GM06990 (cell line): ENCODE results near the gene WNT11.

Experiments
- DNase-seq: peaks from one replicate; pipeline ENCODE4 v3.0.0-alpha.2; 2011; ENCODE audit not compliant: insufficient read length; ENCODE audit errors: extremely low read depth
- H3K27me3 ChIP-seq: replicated peaks from 2 replicates; pipeline ENCODE4 v1.6.0; 2011; ENCODE audit warnings: low read length; ENCODE audit not compliant: control insufficient read depth, insufficient read depth
- H3K36me3 ChIP-seq: 2 replicates; pipeline ENCODE4 v1.5.1; 2011; ENCODE audit warnings: low read length; ENCODE audit not compliant: control insufficient read depth, insufficient read depth
- H3K4me3 ChIP-seq: replicated peaks from 2 replicates; pipeline ENCODE4 v1.5.1; 2011; ENCODE audit warnings: low read depth, mild to moderate bottlenecking, control low read depth, low read length
- TF ChIP-seq, protein P1 (sequence below): IDR thresholded peaks from 2 replicates; pipeline ENCODE4 v1.5.1; 2011; ENCODE audit warnings: low read length, control low read depth, mild to moderate bottlenecking, inconsistent platforms; ENCODE audit not compliant: insufficient read depth, poor library complexity, severe bottlenecking

Gene WNT11

DNA sequence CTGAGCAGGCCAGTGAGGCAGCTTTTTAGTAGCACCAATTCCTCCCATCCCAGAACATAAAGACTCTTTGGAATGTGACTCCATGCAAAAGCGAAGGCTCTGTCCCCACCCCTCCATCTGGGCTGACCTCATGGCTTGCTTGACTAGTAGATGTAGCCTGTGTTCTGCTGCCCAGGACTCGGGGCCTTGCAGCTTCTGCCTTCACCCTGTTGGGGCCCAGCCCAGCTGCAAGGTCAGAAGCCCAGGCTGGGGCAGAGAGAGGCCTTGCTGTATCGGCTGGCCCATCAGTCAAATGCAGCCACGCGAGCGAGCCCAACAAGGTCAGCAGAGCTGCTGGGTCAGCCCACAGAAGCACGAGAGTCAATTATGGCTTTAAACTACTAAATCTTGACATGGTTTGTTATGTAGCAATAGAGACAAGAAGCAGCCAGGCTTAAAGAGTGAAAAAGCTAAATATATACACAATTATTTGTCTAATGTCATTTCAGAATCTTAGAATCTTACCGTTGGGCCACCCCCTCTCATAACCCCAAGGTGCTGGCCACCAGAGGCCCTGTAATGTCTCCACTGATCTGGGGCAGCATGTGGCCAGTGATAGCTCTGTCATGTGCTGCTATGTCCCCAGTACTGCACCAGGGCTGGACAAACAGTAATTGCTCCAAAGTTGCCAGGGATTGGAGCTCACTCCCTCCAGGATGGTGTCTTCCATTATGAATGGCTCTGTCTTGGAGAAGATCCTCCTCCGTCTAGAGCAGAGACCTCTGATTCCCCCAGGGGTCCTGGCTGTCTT, 10.4 kb upstream of the WNT11 start:
- Histone ChIP-seq H3K27me3 (peaks cover 5% of the 10 kb centered on the region), H3K36me3 (no peaks in the 10 kb centered on the region), H3K4me3 (no peak overlapping the region)
- DNase-seq = no peak
- TF ChIP-seq, protein P1, sequence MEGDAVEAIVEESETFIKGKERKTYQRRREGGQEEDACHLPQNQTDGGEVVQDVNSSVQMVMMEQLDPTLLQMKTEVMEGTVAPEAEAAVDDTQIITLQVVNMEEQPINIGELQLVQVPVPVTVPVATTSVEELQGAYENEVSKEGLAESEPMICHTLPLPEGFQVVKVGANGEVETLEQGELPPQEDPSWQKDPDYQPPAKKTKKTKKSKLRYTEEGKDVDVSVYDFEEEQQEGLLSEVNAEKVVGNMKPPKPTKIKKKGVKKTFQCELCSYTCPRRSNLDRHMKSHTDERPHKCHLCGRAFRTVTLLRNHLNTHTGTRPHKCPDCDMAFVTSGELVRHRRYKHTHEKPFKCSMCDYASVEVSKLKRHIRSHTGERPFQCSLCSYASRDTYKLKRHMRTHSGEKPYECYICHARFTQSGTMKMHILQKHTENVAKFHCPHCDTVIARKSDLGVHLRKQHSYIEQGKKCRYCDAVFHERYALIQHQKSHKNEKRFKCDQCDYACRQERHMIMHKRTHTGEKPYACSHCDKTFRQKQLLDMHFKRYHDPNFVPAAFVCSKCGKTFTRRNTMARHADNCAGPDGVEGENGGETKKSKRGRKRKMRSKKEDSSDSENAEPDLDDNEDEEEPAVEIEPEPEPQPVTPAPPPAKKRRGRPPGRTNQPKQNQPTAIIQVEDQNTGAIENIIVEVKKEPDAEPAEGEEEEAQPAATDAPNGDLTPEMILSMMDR = no peak

DNA sequence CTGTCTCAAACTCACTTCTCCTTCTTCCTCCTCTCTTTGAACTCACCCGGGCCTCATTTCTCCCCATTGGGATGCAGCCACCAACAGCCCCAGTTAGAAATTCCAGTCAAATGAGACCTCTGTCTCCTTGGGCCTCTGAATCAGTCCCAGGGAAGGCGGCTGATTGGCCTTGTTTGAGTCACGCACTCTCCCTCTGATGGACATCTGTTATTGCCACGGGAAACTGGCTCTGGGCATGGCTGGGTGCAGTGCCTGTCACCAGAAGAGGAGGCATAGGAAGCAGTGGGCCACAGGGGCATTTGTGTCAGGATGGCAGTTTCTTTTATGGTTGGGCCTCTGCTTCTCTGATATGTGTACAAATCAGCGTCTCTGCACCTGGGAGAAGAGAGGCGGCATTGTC, 9.6 kb upstream of the WNT11 start:
- peaks cover 10% of the 10 kb centered on the region for H3K27me3 ChIP-seq
- TF ChIP-seq, protein P1 = no peak
- DNase-seq = no peak

DNA sequence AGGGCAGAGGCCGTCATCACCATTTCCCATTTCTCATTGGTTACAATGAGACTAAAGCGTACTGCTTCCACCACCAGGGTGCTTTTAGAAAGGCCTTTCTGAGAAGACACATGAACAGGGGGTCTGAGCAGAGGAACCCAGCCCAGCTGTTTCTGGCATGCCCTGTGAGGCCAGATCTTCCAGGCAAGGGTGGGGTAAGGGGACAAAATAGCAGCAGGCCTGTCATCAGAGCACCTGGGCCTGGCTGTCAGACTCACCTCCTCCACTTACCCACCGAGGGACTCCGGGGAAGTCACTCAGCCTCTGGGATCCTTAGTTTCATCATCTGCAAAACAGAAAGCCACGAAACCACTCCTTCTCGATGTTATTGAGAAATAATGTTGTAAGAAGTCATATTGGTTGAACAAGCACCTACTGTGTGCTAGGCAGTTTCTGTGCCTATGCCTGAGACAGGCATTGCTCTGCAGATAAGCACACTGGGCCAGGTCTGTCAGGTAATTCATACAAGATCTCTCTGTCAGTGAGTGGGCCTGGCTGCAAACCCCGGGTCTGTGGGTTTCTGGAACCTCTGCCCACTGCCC, 8.8 kb upstream of the WNT11 start:
- DNase-seq = no peak
- TF ChIP-seq, protein P1 = no peak
- H3K27me3 ChIP-seq = peaks cover 10% of the 10 kb centered on the region

More for the DNA sequence above, 9.6 kb upstream of the WNT11 start:
- Histone ChIP-seq H3K4me3 (no peak overlapping the region), H3K36me3 (no peaks in the 10 kb centered on the region)

GRCh38 chr11:76214186-76214585, 7.9 kb upstream of the WNT11 start:
- TF ChIP-seq, protein P1 = no peak
- DNase-seq = no peak
- Histone ChIP-seq H3K4me3 (no peak overlapping the region), H3K27me3 (peaks cover 10% of the 10 kb centered on the region), H3K36me3 (no peaks in the 10 kb centered on the region)

More for the DNA sequence above, 8.8 kb upstream of the WNT11 start:
- Histone ChIP-seq H3K4me3 (no peak overlapping the region), H3K36me3 (no peaks in the 10 kb centered on the region)

- no peak for DNase-seq
- Histone ChIP-seq H3K27me3 (peaks cover 6% of the 10 kb centered on the region), H3K36me3 (no peaks in the 10 kb centered on the region), H3K4me3 (no peak overlapping the region)
- TF ChIP-seq, protein P1 = no peak
Measured at GRCh38 chr11:76212086-76213035, 6.1 kb upstream of the WNT11 start.
